GM18507 (cell line): ENCODE results near the gene SLC30A3.

Experiments used
- DNase-seq: peaks from one replicate; pipeline ENCODE4 v3.0.0; 2011; ENCODE audit warnings: low read depth; ENCODE audit not compliant: insufficient read length; ENCODE audit errors: extremely low spot score
- FAIRE-seq: peaks from 2 replicates; lab custom pipeline; 2011; peaks lifted over from hg19 to GRCh38; lab: Jason Lieb, UNC

SLC30A3 gene

DNA sequence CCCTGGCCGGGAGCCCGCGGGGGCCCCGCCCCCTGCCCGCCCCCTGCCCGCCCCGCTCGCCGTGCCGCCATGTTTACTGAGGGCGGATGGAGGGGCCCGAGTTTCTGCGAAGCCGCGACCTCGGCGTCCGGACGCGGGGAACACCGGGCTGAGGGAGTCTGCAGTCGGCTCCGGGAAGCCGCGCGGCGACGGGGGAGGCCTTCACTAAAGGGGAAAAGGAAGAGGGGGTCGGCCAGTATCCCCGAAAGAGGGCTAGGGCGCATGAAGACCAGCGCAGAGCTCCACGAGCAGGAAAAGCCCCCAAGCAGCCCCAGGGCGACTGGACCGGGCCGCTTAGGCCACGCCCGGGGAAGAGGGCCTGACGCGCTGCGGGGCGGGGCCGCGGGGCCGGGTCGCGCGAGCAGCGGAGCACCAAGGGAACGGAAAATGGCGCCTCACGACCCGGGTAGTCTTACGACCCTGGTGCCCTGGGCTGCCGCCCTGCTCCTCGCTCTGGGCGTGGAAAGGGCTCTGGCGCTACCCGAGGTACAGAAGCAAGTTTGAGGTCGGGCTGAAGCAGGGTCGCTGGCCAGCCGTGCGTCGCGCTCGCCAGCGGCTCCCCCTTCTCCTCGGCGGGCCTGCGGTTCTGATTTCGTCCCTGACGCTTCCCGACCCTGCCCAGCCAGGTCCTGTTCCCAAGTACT lies 50.8 kb downstream of the SLC30A3 start, which contains the start of the genes ATRAID and SLC5A6:
Gene ATRAID, plus strand, starts transcription at position 99 of the 683 bp plus-strand sequence. Its CDS starts 328 bp downstream, at position 427.
Gene SLC5A6, minus strand, starts transcription at position 326 of the 683 bp plus-strand sequence. CDS start 4,618 bp downstream, outside the sequence.
- peak; percentile 87 for DNase-seq
- FAIRE-seq: peak; percentile 64

DNA sequence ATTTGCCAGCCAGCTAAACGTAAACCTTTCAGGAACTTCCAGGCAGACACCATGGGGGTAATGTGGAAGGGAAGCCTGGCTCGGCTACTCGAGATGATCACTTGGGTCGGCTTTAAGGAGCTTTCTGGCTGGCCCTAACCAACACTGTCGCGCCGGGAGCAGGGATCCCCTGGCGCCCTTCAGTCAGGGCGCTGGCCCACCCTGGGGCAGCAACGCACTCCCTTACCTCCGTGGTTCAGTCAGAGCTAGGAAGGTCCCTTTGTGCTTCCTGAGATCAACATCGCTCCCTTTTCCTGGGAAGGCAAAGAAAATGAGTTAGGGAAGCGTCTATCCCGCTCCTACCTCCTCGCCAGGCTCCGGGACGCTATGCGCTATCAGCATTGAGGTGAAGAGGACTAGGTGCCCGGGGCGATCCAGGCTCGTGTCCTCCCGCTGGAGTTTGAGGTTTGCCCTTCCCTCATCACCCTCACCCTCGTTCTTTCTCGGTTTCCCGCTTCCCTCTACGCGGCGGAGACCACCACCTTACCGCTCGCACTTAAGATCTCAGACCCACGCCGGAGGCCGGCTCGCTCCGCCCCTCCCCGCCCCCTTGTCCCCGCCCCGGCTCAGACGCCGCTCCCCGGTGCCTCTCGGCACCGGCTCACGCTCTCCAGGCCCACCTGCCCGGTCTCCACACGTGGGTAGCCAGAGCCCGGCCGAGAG lies 51.5 kb downstream of the SLC30A3 start:
- DNase-seq (no peak), FAIRE-seq (no peak)

DNA sequence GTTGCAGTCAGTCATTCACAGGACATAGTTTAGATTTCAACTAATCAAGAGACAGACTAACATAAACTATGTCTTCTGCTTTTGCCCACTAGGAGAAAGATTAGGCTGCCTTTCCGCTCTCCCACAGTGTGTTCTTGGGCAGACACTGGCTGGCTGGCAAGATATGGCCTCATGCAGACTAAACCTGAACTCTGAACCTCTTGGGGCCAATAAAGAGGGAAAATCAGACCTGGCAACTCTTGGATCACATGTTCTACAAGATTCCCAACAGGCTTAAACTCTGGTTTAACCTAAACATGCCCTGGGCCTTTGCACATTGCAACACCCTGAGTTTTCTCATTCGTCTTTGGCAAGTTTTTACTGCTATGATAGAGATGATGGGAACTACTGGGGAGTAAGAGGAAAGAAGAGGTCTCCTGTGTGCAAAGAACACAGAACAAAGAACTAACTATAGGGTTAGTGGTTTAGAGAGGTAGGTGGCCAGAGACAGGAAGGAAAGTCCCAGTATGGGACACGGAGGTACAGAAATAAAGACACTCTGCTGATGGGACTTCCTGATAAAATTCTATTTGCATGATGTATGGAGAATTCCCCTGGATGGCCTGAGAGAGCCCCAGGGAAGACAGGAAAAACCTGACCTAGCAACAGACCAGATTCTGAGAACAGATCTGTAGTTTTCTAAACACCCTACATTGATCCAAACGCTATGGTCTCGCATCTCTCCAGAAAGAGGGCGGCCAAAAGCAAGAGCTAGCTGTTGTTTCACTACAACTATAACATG lies 53.0 kb downstream of the SLC30A3 start:
- peak; percentile 15 for FAIRE-seq
- no peak for DNase-seq

- FAIRE-seq (no peak), DNase-seq (no peak)
Observed at GRCh38 chr2:27208486-27209050, 54.3 kb downstream of the SLC30A3 start.

DNA sequence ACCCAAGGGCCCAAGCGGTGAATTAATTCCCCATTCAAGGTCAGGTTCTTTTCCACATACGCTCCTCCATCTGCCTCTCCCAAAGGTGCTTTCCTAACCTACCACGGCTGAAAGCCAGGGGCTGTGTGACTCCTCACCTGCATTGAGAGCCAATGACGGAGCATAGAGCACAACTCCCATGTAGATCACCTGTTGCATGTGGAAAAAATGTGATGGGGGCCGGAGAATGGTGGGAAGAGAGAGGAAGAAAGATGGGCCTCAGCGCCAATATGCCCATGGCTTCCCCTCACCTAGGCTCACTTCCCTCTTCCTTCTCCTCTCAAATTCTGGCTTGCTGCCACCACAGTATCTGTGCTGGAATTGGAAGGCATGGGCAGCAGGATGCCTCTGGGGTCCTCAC lies 56.5 kb downstream of the SLC30A3 start:
- DNase-seq (no peak), FAIRE-seq (no peak)

GRCh38 chr2:27205206-27205605 lies 57.6 kb downstream of the SLC30A3 start:
- FAIRE-seq (no peak), DNase-seq (no peak)

- DNase-seq (no peak), FAIRE-seq (no peak)
Observed at GRCh38 chr2:27204566-27204965, 58.3 kb downstream of the SLC30A3 start.

DNA sequence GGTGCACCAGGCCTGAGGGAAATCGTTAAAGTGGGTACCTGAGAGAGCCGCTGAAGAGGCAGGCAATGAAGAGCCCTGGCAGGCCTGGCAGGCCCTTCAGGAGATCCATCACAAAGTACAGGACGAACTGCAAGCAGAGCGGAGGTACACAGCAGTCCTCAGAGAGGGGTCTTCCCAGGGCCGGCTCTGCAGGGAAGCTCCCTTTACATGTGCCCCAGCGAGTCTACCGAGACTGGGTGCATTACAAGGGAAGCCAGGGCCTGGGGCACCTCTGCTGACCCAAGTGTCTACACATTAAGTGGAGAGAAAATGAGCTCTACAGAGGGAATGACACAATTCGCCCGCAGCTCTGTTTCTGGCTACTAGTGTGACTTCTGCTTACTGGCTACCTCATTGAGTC lies 59.1 kb downstream of the SLC30A3 start:
- no peak for FAIRE-seq
- no peak for DNase-seq
